Measurements from ENCODE around the gene SMNDC1.

The SMNDC1 gene

DNA sequence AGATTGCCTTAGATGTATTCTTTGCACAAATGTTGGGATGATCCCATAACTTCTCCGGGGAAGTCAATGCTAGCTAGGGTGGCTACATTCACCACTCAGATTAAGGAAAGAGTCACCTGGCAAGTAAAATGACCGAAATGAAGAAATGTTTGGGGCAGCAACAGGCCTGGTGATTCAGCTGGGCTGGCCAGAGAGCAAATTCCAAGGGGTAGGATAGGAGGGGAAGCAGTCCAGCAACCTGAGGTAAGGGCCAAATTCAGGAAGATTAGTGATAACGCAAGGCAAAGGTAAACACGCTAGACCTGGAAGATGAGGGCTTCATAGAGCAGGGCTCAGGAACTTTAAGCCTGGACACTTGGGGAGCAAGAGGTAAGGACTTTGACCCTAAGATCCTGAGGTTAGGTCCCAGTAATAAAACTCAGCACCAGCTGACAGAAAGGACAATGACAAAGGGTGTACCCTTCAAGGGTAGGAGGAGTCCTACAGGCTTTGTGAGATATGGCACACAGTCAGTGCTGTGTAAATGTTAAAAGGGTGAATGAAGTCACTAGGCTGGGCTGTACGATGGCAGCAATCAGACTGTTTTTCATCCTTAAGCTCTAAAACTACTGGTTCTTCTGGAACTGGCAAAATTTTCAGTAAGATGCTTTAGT lies 22.7 kb upstream of the SMNDC1 start:
- no peak for DNase-seq (ENCODE audit: low read depth)

DNA sequence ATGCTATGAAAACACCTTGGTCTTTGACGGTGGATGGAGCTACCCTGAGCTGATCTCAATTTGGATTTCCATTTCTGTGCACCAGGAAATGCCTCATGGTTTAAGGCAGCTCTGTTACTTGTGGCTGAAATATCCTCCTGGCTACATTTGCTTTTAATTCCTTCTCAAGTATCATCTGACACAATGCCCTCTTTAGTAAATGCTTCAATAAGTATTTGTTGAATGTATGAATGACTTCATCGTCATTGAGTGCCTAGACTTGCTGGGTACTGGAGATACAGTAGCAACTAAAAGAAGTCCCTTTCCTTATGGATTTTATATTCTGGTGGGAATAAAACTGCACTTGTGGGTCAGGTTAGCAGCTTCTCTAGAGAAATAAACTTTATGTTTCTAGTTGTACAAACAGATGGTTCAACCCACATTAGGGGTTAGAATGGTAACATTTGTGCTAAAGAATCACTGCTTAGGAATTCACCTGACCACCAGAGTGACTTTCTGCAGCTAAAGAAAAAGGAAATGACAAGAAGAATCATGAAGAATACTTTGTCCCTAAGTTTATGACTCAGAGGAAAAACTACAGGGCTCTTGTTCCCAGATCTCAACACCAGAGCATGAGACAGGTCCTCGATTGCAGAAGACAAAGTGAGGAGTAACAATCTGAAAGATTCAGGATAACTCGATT lies 21.8 kb upstream of the SMNDC1 start:
- no peak for DNase-seq (ENCODE audit: low read depth)

DNA sequence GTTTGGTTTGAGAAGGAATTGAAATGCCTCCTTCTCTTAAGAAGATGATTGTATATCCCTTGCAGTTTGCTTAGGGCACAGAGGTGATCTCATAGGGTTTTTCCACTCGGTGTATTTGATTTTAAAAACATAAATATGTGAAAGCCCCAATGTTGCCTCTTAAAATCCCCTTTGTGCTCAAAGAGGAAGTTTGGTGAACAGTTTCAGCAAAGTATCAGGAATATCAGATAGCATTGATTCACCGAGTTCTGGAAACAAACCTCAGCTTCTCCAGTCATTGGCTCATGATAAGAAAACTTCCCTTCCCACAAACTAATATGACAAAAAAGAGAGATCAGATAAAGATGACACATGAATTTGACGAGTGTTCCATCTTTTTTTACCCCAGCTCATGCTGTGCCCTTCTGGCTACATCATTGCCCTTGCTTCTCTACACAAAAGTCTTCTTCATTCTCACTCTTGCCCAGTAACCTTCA lies 20.1 kb upstream of the SMNDC1 start:
- no peak for DNase-seq (ENCODE audit: low read depth)

DNA sequence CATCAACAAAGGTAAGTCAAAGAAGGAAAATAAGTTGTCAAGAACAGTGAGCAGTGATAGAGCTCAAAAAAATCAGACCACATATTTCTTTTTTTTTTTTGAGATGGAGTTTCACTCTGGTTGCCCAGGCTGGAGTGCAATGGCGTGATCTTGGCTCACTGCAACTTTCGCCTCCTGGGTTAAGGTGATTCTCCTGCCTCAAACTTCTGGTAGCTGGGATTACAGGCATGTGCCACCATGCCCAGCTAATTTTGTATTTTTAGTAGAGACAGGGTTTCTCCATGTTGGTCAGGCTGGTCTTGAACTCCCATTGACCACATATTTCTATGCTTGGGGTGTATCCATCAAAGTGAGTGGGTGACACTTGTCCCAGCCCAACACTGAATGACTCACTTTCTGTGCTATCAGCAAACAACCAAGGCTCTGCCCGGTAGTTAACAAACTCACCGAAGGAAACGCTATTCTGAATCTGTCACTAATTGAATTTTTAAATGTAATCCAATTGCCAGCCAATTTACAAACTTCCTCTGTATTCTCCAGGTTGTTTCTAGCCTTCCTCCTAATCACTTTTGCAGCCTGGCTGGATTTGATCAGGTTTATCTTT lies 19.6 kb upstream of the SMNDC1 start:
- no peak for DNase-seq (ENCODE audit: low read depth)

DNA sequence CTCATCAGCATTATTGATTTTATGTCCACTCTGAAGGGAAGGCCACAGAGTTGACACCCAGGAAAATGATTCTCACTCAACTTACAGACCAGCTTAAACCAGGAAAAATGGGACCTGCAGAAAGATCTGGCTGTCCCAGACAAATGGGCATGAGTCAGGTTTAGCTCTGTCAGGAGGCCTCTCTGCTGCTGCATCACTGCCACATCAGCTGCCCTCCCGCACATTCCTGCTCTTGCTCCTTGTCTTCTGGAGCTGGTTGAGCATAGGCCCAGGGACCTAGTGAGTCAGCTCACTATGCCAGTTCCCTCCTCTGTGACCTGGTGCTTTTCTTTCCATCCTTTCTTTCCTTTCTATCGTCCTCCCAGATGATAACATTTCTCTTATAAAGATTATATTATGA lies 18.8 kb upstream of the SMNDC1 start:
- DNase-seq (ENCODE audit: low read depth) = no peak

DNA sequence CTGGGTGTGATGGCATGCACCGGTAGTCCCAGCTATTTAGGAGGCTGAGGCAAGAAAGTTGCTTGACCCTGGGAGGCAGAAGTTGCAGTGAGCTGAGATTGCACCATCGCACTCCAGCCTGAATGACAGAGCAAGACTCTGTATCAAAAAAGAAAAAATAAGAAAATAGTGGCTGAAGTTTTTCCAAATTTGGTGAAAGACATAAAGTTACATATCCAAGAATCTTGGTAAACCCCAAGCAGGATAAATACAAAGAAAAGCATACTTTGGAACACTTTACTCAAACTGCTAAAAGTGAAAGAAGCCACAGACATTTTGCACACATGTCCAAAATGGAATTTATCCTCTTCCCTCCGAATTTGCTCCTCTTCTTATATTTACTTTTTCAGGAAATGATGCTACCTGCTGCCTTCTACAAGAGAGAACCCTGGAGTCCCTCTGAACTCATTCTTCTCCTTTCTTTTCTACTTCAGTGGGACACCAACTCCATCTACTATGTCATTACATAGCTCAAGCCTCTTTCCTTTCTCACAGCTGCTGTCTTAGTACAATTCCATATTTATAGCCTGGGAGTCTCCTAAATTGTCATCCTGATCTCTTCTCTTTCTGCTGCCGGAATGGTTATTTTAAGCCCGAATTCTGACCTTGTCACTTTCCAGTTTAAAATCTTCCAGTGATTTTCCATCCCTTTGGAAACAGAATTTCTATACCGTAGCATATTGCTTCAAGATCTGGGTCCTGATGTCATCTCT lies 17.3 kb upstream of the SMNDC1 start:
- no peak for DNase-seq (ENCODE audit: low read depth)

DNA sequence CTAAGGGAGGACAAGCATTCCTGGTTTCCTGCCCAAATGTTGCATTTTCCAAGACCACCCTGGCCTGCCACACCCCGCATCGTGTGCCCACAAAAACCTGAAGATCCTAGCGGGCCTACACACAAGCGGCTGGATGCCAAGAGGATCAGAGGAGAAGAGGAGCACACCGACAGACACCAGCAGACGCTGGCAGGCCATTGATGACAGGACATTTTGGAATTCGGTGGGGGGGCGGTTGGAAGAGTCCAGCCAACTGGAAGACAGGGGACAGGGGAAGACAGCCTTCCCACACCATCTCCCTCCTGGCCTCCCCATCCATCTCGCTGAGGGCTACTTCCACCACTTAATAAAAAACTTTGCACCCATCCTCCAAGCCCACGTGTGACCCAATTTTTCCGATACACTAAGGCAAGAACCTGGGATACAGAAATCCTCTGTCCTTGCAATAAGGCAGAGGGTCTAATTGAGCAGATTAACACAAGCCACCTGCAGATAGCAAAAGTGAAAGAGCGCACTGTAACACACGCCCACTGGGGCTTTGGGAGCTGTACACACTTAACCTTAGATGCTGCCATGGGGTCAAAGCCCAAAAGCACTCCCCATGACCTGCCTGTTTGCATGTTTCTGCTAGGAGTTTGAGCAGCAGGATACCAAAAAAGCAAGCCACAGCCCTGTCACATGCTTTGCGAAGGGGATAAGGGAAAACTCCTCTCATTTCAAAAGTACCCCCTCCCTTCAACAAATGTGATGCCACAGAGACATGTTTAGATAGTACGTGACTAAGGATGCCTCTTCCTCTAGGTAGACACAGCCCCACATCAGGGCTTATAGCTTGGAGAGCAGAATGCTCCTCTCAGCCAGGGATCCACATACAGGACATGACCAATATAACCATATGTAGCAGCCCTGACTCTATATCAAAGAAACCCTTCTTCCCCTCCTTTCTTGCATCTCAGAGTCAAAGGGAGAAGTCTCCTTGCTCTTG lies 13.4 kb upstream of the SMNDC1 start:
- no peak for DNase-seq (ENCODE audit: low read depth)

DNA sequence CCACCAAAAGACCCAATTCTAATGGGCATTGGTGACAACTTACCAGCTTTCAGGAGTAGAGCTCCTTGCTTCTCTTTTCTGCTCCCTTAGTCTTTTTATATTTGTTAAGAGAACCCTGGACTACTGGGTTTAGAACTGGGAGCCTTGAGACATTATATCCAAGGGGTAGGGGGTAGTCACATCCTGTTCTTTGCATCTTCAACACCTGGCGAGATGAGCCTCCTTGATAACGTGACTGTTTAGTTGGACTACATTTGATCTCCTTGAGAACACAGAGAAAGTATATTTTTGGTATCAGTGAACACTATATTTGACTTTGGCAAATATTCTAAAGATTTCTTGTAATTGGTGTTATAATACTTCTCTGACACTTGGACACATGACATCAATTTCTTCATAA lies 9.0 kb upstream of the SMNDC1 start:
- DNase-seq (ENCODE audit: low read depth) = no peak

DNA sequence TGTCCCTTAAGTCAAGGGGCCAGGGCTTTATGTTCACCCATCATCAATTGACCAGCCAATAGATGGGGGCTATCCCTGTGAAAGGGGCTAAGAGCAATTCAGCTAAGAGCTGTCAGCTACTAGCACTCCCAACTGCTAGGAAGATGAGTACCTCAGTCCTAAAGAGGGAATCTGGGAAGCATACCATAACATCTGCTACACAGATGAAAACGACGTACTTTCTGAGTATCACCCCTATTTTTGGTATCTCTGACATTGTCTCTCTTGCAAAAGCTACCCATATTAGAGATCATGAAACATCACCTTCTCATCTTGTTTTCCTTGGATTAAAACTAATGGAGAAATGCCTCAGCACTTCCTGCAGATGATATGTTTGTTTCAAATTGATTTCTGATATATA lies 7.5 kb upstream of the SMNDC1 start:
- DNase-seq (ENCODE audit: low read depth) = no peak

DNA sequence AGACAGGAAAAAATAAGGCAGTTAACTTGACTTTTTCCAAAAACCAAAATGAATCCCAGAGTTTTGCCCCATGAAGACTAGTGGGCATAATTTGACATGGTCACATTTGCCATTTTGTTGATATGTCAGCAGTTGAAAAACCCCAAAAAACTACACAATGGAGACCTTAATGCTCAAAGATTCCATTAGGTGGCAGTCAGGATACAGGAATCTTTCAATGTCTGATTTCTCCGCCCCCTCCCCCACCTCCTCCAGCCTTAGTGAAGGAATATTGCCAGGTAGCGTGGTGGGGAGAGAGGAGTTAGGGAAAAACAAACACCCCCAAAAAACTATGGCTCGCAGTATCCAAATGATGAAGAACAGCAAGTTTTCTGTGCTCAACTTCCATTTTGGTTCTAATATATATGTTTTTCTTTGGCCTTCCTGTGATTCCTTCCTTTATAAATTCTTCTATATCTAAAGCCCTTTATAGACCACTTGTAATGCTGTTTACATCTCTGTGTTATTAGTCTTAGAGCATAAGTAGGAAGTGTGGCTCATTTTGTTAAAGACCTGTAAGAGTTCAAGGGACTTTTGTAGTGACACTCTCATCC lies 6.7 kb upstream of the SMNDC1 start:
- peak; percentile 9 for DNase-seq (ENCODE audit: low read depth)

DNA sequence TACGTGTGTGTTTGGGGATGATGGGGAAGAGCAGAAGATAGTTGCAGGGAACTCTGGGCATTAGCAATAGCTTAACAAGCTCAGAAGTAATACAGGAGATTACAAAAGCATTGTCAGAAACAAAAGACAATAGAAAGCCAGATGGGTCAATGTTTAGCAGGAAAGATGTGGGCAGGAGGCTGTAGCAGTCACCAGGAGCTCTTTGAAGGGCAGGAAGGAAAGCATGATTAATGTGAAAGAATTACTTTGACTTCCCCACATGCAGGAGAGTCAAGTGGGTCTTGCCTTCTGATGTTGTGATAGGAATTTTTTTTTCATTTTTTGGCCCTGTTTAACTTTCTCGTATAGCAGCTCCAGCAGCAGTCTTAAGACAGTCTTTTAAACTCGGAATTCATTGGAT lies 6.0 kb upstream of the SMNDC1 start:
- DNase-seq (ENCODE audit: low read depth) = no peak

DNA sequence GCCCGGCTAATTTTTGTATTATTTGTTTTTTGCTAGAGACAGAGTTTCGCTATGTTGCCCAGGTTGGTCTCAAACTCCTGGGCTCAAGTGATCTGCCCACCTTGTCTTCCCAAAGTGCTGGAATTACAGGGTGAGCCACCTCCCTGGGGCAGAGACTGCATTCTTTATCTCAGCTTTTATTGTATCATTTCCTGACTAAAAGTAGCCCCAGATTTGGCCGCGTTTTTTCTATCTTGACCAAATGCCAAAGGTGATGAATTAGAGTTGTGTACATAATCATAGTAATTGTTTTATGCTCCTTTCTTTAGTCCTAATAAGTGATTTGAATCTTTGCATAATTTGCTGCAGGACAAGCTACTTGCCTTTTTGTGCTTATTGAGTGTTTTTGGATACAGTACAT lies 3.1 kb upstream of the SMNDC1 start:
- no peak for DNase-seq (ENCODE audit: low read depth)

DNA sequence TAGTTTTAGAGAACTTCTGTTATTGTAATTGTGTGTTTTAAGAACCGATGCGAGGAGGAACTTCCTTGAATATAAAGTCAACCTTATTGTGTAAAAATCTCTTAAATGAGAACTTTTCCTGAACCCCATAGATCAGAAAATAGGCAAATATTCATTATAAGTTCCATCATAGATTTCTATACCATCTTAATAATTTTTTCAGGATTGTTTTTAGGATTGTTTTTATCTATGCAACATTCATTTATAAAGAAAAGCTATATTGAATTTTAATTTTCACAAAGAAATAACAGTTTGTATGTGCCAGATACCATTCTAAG lies 1.7 kb upstream of the SMNDC1 start:
- no peak for DNase-seq (ENCODE audit: low read depth)

DNA sequence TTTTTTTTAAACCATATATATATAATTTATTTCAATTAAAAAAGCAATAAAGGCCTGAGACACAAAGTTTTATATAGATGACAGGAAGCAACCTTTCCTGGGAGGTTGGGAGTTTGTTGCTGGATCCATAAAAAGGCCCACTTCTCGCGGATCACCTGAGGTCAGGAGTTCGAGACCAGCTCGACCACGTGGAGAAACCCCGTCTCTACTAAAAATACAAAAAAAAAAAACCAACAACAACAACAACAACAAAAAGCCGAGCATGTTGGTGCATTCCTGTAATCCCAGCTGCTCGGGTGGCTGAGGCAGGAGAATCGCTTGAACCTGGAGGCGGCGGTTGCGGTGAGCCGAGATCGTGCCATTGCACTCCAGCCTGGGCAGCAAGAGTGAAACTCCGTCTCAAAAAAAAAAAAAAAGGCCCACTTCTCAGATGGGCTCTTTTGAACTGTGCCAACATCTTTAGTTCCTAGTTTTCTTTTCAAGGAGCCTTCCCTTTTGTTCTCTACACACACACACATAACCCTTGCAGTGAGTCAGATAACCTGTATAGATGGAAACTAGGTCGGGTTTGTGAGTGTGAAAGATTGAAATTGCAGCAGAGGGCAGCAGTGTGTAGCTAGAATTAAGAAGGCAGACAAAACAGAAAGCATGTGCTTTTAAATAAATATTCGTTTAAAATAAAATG lies 1.2 kb upstream of the SMNDC1 start:
- DNase-seq (ENCODE audit: low read depth) = peak; percentile 22

DNA sequence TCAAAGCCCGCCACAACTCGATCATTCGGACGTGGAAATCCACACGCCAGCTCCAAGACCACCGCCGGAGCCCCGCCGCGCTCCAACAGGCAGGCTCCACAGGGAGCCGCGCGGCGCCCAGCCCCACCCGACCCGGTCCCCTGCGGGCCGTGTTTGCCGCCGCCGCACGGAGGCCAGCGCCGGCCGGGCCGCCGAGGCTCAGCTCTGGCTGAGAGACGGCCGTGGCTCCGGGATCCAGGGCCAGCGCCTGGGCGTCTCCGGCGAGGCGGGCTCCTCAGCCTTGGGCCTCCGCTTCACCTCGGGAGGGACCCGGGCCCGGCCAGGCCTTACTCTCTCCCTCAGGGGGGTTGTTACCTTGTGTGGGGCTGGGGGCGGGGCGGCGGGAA lies 333 bp downstream of the SMNDC1 start:
- no peak for DNase-seq (ENCODE audit: low read depth)

DNA sequence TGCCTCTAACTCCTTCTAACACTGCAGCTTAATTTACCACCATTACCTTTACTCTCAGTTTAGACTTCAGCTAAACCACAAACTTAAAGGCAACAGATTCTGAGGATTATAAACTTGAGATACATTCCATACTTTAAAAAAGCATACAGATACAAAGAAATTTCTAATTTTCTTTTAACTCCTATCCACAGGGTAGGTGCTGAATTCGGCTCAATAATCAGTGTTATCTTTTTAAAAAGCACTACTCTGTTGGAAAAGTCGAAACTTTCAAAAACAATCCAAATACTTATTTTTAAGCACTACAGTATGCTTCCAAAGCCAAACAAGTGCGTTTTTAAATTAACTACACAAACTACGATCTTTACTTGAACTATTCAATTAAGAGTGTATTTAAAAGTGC lies 1.0 kb downstream of the SMNDC1 start:
- no peak for DNase-seq (ENCODE audit: low read depth)

DNA sequence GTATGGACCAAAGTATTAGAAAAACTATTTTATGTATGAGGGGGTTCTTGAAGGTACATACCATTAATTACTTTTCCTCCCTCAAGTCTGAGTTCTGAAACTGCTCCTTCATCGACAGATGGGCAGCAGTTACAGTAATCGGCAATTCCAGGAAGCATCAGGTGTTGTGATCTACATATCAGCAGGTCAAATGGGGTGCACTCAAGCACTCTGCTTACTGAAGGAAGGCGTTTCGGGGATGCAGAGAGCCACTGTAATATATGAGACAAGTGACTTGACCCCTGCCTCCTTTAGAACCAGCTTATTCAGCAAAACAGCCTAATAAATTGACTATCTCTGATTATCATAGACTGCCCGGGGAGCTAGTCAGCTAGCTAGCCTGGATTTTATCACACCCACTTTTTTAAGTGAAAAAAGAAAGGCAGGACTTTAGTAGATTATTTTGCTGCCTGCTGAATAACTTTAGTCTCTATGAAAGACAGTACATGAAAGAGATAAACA lies 4.2 kb downstream of the SMNDC1 start:
- no peak for DNase-seq (ENCODE audit: low read depth)

DNA sequence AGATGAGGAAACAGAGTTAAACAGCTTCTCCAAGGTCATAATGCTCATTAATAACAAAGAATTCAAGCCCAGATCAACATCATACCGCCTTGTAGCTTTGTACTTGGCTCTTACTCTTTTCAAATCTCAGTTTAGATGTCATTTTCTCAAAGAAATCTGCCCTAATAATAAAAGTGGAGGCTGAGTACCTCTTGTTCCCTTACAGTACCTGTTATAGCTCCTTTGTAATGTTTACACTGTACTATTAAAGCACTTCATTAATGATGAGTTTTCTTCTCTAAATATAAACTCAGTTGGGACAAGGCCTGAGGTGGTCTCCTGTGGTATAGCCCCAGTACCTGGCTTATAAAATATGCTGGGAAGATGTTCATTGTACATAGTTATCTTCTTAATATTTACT lies 7.8 kb downstream of the SMNDC1 start:
- DNase-seq (ENCODE audit: low read depth) = no peak

DNA sequence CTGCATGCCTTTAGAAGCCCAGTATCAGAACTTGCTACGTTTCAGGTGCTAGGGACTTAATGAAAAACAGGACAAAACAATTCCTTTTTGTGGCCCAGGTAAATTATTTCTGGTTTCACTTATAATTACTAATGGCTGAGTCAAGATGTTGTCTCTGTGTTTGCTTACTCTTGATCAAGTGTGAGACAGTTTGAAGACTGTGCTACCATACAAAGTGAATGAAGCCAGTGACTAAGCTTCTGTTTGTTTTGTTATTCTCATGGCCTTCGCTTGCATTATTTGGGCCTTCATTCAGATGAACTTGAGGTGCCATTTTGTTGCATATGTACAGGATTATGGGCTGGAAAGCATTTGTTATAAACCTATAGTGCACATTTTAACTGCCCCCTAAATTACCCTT lies 17.9 kb downstream of the SMNDC1 start:
- no peak for DNase-seq (ENCODE audit: low read depth)

DNA sequence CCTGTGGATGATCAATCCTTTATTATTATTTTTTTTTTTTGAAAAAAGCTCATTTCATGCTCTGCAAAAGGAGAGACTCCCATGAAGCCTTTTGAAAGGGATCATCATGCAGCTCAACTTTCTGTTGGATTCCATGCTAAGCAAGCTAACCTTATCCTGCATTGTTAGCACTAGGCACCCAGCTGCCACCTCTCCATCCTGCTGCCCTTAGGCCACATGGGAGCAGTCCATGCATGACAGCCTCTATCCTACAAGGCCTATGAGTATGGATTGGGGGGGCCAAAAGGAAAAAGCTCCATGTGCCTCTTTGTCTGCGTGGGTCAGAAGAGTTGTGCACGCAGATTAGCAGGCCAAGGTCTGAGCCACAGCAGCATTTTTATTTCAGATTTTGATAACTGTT lies 19.2 kb downstream of the SMNDC1 start:
- DNase-seq (ENCODE audit: low read depth) = no peak

DNA sequence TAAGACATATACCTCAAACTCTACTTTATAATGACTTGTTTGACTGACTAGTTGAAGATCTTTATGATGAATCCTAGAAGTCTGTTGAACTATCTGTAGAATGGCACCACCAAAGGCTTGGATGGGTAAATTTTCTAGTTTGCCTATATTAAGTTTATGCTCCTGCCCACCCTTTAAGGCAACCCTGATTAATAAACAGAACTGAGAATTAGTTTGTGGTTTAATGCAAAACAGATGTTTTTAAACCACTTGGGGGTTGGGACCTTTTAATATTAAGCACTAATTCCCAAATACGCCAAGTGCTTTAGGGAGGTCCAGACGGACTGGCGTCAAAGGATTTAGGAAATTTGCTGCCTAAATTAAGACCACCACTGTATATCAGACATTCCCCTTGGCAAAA lies 20.5 kb downstream of the SMNDC1 start:
- no peak for DNase-seq (ENCODE audit: low read depth)

Measured in activated T-helper 9 cell treated with anti-CD3 and anti-CD28 coated beads, Interleukin-2, amount 50 U/mL, for 16 hours (primary cell).